K562 (cell line): ENCODE results near the gene NAV2. TPM values are rescaled to one million over a fixed set of nuclear protein-coding genes. Genes with fewer than 3 reads are reported as not detected.
A peak's percentile ranks its signal among the peaks of the same experiment; 100 is the strongest.

ENCODE experiments used
- BRD4 ChIP-seq: fragments of 200-600 bp; sonication (generic); IDR thresholded peaks from 2 replicates; pipeline ENCODE4 v1.6.1; 2017; ENCODE audit warnings: inconsistent platforms
- CCNT2 ChIP-seq: IDR thresholded peaks from 2 replicates; pipeline ENCODE4 v1.6.1; 2011; ENCODE audit warnings: borderline replicate concordance, low read depth, mild to moderate bottlenecking, moderate library complexity, mixed read lengths, low read length; ENCODE audit not compliant: insufficient read length; ENCODE audit errors: extremely low read depth
- EHMT2 ChIP-seq: fragments of 450-650 bp; IDR thresholded peaks from 2 replicates; pipeline ENCODE4 v1.6.1; 2018; ENCODE audit warnings: antibody characterized with exemption
- HDAC2 ChIP-seq: fragments of 450-650 bp; IDR thresholded peaks from 2 replicates; pipeline ENCODE4 v1.6.1; 2016; ENCODE audit warnings: mild to moderate bottlenecking
- ILF3 ChIP-seq: fragments of 450-650 bp; IDR thresholded peaks from 2 replicates; pipeline ENCODE4 v1.6.1; 2018; ENCODE audit warnings: antibody characterized with exemption, mild to moderate bottlenecking, moderate library complexity, borderline replicate concordance
- JUND ChIP-seq, 2 experiments: IDR thresholded peaks; 2 replicates in 1 of 2; 3 replicates in 1 of 2; pipeline ENCODE4 v1.6.1; 2011; ENCODE audit warnings: borderline replicate concordance in 2 of 2, low read depth in 2 of 2, low read length in 2 of 2, improper control_type of control experiment in 1 of 2, missing biosample characterization in 1 of 2, missing genetic modification characterization in 1 of 2, missing genetic modification reagents in 1 of 2
- KLF16 ChIP-seq: IDR thresholded peaks from 2 replicates; pipeline ENCODE4 v1.6.1; 2016; ENCODE audit warnings: antibody characterized with exemption
- MIER1 ChIP-seq: fragments of 450-650 bp; IDR thresholded peaks from 2 replicates; pipeline ENCODE4 v1.6.1; 2016; ENCODE audit warnings: antibody characterized with exemption, mild to moderate bottlenecking, low read depth
- NCOA2 ChIP-seq, 2 experiments: fragments of 450-650 bp; IDR thresholded peaks; 2 replicates each; pipeline ENCODE4 v1.6.1; 2018; ENCODE audit warnings: mild to moderate bottlenecking in 2 of 2, moderate library complexity in 1 of 2; ENCODE audit not compliant: partially characterized antibody in 2 of 2
- NEUROD1 ChIP-seq: fragments of 150-350 bp; IDR thresholded peaks from 2 replicates; pipeline ENCODE4 v1.6.1; 2014; ENCODE audit warnings: borderline replicate concordance, low read length, low read depth; ENCODE audit not compliant: partially characterized antibody
- NFE2 ChIP-seq: IDR thresholded peaks from 2 replicates; pipeline ENCODE4 v1.6.1; 2014; ENCODE audit warnings: antibody characterized with exemption, low read depth
- POLR2AphosphoS5 ChIP-seq: IDR thresholded peaks from 2 replicates; pipeline ENCODE4 v1.6.1; 2011; ENCODE audit warnings: mild to moderate bottlenecking, low read depth, low read length, moderate library complexity; ENCODE audit not compliant: control insufficient read depth, insufficient read depth
- RCOR1 ChIP-seq, 2 experiments: IDR thresholded peaks; 2 replicates each; pipeline ENCODE4 v1.6.1; 2012; ENCODE audit warnings: low read depth in 2 of 2, low read length in 2 of 2, borderline replicate concordance in 1 of 2, improper control_type of control experiment in 1 of 2
- SMAD3 ChIP-seq: fragments of 450-650 bp; formaldehyde crosslinking; conservative IDR thresholded peaks from 2 replicates; pipeline ENCODE4 v1.4.0; 2020; ENCODE audit warnings: mild to moderate bottlenecking
- SMARCA4 ChIP-seq: fragments of 450-650 bp; IDR thresholded peaks from 2 replicates; pipeline ENCODE4 v1.6.1; 2016
- SREBF1 ChIP-seq: fragments of 150-350 bp; IDR thresholded peaks from 2 replicates; pipeline ENCODE4 v1.6.1; 2014; ENCODE audit warnings: antibody characterized with exemption, low read depth, low read length, borderline replicate concordance
- SRSF1 ChIP-seq: fragments of 200-400 bp; formaldehyde crosslinking; IDR thresholded peaks from 2 replicates; pipeline ENCODE4 v1.6.1; 2017; ENCODE audit warnings: mild to moderate bottlenecking, low read depth, low read length, moderate library complexity
- TEAD4 ChIP-seq, 2 experiments: sonication (generic) in 1 of 2; formaldehyde crosslinking in 1 of 2; IDR thresholded peaks; 2 replicates each; pipeline versions ENCODE4 v1.6.1 to v1.8.0; 2012 to 2022; ENCODE audit warnings: borderline replicate concordance in 1 of 2, inconsistent platforms in 1 of 2, low read length in 1 of 2, mild to moderate bottlenecking in 1 of 2, missing genetic modification reagents in 1 of 2
- XRCC5 ChIP-seq: fragments of 200-400 bp; formaldehyde crosslinking; IDR thresholded peaks from 2 replicates; pipeline ENCODE4 v1.6.1; 2017; ENCODE audit warnings: low read depth, mild to moderate bottlenecking, low read length
- polyA plus RNA-seq, 8 experiments: library from polyadenylated mRNA; depleted of rRNA in 4 of 8; stranded (reverse) in 5 of 8; unstranded in 3 of 8; fragments of >200 nt; fragmentation: Nextera tagmentation in 2 of 8; fragmentation: Illumina TruSeq in 1 of 8; extraction: Ambion mirVana in 2 of 8; extraction: Trizol in 1 of 8; gene quantifications; 2 replicates each; pipeline versions ENCODE4 v1.2.1 to v1.2.3, GENCODE V29; 2011 to 2014; ENCODE audit warnings: inconsistent platforms in 1 of 8, missing spikeins in 1 of 8
- total RNA-seq, 7 experiments: library from RNA; depleted of rRNA in 6 of 7; stranded (reverse); fragments of >200 nt in 6 of 7; fragmentation: Illumina TruSeq in 2 of 7; extraction: Trizol in 2 of 7; gene quantifications; 2 replicates each; pipeline versions ENCODE4 v1.2.1 to v1.2.3, GENCODE V29; 2011 to 2021; ENCODE audit warnings: low replicate concordance in 1 of 7
- TF ChIP-seq, protein P1 (sequence below): sonication (generic); formaldehyde crosslinking; IDR thresholded peaks from 2 replicates; pipeline ENCODE4 v1.8.0; 2022; ENCODE audit warnings: missing genetic modification reagents, mild to moderate bottlenecking, moderate library complexity, borderline replicate concordance
- TF ChIP-seq, protein P2 (sequence below): fragments of 200-800 bp; sonication (Bioruptor generic); IDR thresholded peaks from 2 replicates; pipeline ENCODE4 v1.6.1; 2017; ENCODE audit warnings: missing genetic modification characterization, missing compliant biosample characterization
- TF ChIP-seq, protein P3 (sequence below): fragments of 450-650 bp; IDR thresholded peaks from 2 replicates; pipeline ENCODE4 v1.6.1; 2016
- TF ChIP-seq, protein P4 (sequence below): fragments of 450-650 bp; IDR thresholded peaks from 2 replicates; pipeline ENCODE4 v1.6.1; 2016; ENCODE audit warnings: antibody characterized with exemption

Gene NAV2
- total and polyA plus RNA-seq, 9 of the 15 experiments (the other 6 are each of a cell fraction or from before 2014, with no cell fraction given) = 0.03 to 0.35 (median 0.05) TPM

DNA sequence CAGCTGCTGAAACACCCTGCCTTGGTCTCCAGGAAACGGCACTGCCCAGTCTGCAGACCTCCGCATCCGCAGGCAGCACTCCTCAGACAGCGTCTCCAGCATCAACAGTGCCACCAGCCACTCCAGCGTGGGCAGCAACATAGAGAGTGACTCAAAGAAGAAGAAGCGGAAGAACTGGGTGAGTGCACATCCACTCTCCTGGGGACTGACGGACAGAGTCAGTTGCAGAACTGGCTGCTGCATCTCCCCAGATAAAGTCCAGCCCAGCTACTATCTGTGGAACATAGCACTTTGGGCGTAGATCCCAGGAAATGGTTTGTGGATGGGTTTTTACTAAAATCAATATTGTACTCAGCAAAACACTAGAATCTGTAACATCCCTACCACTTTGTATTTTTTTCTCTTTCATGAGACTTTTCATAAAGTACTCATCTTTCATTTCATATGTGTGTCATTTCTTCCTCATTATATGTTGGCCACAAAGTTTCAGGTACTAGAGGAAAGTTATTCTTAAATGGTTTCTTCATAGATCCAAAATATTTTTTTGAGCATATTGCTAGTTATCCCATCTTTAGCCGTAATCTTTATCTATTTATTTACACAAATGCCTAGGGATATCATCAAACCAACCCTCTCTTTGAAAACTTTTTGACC, 367.5 kb downstream of the NAV2 start (continued):
- TF ChIP-seq, protein P1, sequence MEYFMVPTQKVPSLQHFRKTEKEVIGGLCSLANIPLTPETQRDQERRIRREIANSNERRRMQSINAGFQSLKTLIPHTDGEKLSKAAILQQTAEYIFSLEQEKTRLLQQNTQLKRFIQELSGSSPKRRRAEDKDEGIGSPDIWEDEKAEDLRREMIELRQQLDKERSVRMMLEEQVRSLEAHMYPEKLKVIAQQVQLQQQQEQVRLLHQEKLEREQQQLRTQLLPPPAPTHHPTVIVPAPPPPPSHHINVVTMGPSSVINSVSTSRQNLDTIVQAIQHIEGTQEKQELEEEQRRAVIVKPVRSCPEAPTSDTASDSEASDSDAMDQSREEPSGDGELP (CRISPR knock-in tag) = no peak
- TF ChIP-seq SREBF1 (no peak), BRD4 (no peak), SRSF1 (no peak), MIER1 (no peak), POLR2AphosphoS5 (peak; percentile 62; the same call in 1 of the 2 replicates), JUND (IDR thresholded peaks at IDR 0.05; ENCODE audit: borderline replicate concordance, low read depth, low read length) (peak; percentile 64), JUND (tag; IDR thresholded peaks at IDR 0.05; ENCODE audit: borderline replicate concordance, low read depth, low read length) (peak; percentile 49; the same call in 1 of the 3 replicates), EHMT2 (0 out of 2 replicates have a peak, but pooled peaks have one; percentile 11), SMAD3 (CRISPR knock-in tag) (no peak), KLF16 (peak; percentile 22; the same call in 1 of the 2 replicates), TEAD4 (IDR thresholded peaks at IDR 0.05; ENCODE audit: low read length) (peak; percentile 81), TEAD4 (CRISPR knock-in tag; IDR thresholded peaks at IDR 0.05; ENCODE audit: borderline replicate concordance) (no peak), NEUROD1 (peak; percentile 40), NFE2 (peak; percentile 8; the same call in 1 of the 2 replicates), ILF3 (no peak), SMARCA4 (peak; percentile 77; the same call in 1 of the 2 replicates), HDAC2 (0 out of 2 replicates have a peak, but pooled peaks have one; percentile 40), NCOA2 (IDR thresholded peaks at IDR 0.05; ENCODE audit: partially characterized antibody in 2 of 2) (peak in 1 of 2 experiments; percentile 29), RCOR1 (IDR thresholded peaks at IDR 0.05; ENCODE audit: borderline replicate concordance in 1 of 2, low read depth in 2 of 2, low read length in 2 of 2) (peak in 1 of 2 experiments; percentile 91; a peak in 3 of 4 replicates), XRCC5 (no peak), CCNT2 (peak; percentile 18)
- TF ChIP-seq, protein P2, sequence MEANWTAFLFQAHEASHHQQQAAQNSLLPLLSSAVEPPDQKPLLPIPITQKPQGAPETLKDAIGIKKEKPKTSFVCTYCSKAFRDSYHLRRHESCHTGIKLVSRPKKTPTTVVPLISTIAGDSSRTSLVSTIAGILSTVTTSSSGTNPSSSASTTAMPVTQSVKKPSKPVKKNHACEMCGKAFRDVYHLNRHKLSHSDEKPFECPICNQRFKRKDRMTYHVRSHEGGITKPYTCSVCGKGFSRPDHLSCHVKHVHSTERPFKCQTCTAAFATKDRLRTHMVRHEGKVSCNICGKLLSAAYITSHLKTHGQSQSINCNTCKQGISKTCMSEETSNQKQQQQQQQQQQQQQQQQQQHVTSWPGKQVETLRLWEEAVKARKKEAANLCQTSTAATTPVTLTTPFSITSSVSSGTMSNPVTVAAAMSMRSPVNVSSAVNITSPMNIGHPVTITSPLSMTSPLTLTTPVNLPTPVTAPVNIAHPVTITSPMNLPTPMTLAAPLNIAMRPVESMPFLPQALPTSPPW (CRISPR knock-in tag) = no peak
- TF ChIP-seq, protein P3, sequence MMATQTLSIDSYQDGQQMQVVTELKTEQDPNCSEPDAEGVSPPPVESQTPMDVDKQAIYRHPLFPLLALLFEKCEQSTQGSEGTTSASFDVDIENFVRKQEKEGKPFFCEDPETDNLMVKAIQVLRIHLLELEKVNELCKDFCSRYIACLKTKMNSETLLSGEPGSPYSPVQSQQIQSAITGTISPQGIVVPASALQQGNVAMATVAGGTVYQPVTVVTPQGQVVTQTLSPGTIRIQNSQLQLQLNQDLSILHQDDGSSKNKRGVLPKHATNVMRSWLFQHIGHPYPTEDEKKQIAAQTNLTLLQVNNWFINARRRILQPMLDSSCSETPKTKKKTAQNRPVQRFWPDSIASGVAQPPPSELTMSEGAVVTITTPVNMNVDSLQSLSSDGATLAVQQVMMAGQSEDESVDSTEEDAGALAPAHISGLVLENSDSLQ = peak; percentile 69
- TF ChIP-seq, protein P4, sequence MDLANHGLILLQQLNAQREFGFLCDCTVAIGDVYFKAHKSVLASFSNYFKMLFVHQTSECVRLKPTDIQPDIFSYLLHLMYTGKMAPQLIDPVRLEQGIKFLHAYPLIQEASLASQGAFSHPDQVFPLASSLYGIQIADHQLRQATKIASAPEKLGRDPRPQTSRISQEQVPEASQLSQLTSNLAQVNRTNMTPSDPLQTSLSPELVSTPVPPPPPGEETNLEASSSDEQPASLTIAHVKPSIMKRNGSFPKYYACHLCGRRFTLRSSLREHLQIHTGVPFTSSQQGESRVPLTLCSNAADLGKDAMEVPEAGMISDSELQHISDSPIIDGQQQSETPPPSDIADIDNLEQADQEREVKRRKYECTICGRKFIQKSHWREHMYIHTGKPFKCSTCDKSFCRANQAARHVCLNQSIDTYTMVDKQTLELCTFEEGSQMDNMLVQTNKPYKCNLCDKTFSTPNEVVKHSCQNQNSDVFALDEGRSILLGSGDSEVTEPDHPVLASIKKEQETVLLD = no peak
